HCT116 (cell line): ENCODE measurements around the gene SOCS3. TPM values are rescaled to one million over a fixed set of nuclear protein-coding genes. Genes with fewer than 3 reads are reported as not detected.

Source experiments
- ATAC-seq: fragments of 200-7000 bp; cut with Tn5 transposase; 2 replicates; pipeline ENCODE4 v1.9.1; 2020; ENCODE audit warnings: mild to moderate bottlenecking, moderate library complexity
- BruUV-seq: library from RNA; stranded (reverse); fragments of 400-500 nt; replicated peaks from 2 replicates; lab custom pipeline; 2021; lab: Mats Ljungman, UMichigan
- CTCF ChIA-PET: fragments of 300-600 bp; sonication (Branson Sonifier 250); formaldehyde crosslinking; loops from one replicate; lab custom pipeline; 2021; ENCODE audit warnings: antibody characterized with exemption; lab: Charles Lee
- POLR2A ChIA-PET: fragments of 300-600, 350-600 bp; sonication (Branson Sonifier 250); formaldehyde crosslinking; loops from one replicate; lab custom pipeline; 2021; ENCODE audit warnings: antibody characterized with exemption; lab: Charles Lee
- RAD21 ChIA-PET, 2 experiments: fragments of 300-600 bp; sonication (Branson Sonifier 250); formaldehyde crosslinking; loops; one replicate each; lab custom pipeline; 2023; ENCODE audit warnings: low total read pairs in 2 of 2; ENCODE audit not compliant: uncharacterized antibody in 2 of 2, unreplicated experiment in 2 of 2, low non-redundant PET in 1 of 2; lab: Charles Lee
- DNase-seq: peaks from one replicate; pipeline ENCODE4 v3.0.0-alpha.2; 2010; ENCODE audit warnings: low read depth, low spot score
- H2AFZ ChIP-seq: fragments of 200-600 bp; shearing (Covaris generic), sonication (generic); 2 replicates; pipeline ENCODE4 v1.6.1; 2017; ENCODE audit warnings: low read depth, mixed run types, mixed read lengths, antibody characterized with exemption, low read length; ENCODE audit not compliant: poor library complexity, severe bottlenecking
- H3K27ac ChIP-seq: 2 replicates; pipeline ENCODE4 v1.5.1; 2012; ENCODE audit warnings: low read depth, low read length
- H3K27me3 ChIP-seq: fragments of 200-600 bp; sonication (generic); 2 replicates; pipeline ENCODE4 v1.6.1; 2016; ENCODE audit warnings: mixed run types, low read length, mixed read lengths; ENCODE audit not compliant: insufficient read depth
- H3K36me3 ChIP-seq, 2 experiments: fragments of 200-500 bp in 1 of 2; fragments of 200-600 bp in 1 of 2; sonication (Bioruptor generic) in 1 of 2; sonication (generic) in 1 of 2; 2 replicates each; pipeline versions ENCODE4 v1.5.1 to v1.6.1; 2014 to 2016; ENCODE audit warnings: low read length in 2 of 2, inconsistent platforms in 1 of 2, mixed read lengths in 1 of 2, mixed run types in 1 of 2; ENCODE audit not compliant: insufficient read depth in 2 of 2, control insufficient read depth in 1 of 2
- H3K4me1 ChIP-seq, 2 experiments: fragments of 200-600 bp in 1 of 2; sonication (generic) in 1 of 2; 2 replicates each; pipeline versions ENCODE4 v1.5.1 to v1.6.1; 2012 to 2017; ENCODE audit warnings: low read length in 2 of 2, inconsistent platforms in 1 of 2, mild to moderate bottlenecking in 1 of 2, mixed read lengths in 1 of 2, mixed run types in 1 of 2, moderate library complexity in 1 of 2; ENCODE audit not compliant: insufficient read depth in 2 of 2, control insufficient read depth in 1 of 2
- H3K4me2 ChIP-seq: fragments of 200-600 bp; sonication (generic); 2 replicates; pipeline ENCODE4 v1.6.1; 2017; ENCODE audit warnings: mixed run types, low read length, mixed read lengths
- H3K4me3 ChIP-seq, 2 experiments: fragments of 200-600 bp in 1 of 2; sonication (generic) in 1 of 2; replicated peaks in 1 of 2; 2 replicates each; pipeline ENCODE4 v1.5.1; 2011 to 2016; ENCODE audit warnings: low read length in 2 of 2, control low read depth in 1 of 2, low read depth in 1 of 2, mild to moderate bottlenecking in 1 of 2, mixed read lengths in 1 of 2, mixed run types in 1 of 2
- H3K79me2 ChIP-seq: fragments of 200-600 bp; sonication (generic); 2 replicates; pipeline ENCODE4 v1.6.1; 2017; ENCODE audit warnings: mild to moderate bottlenecking, mixed run types, low read length, moderate library complexity, mixed read lengths; ENCODE audit not compliant: insufficient read depth
- H3K9ac ChIP-seq: fragments of 200-600 bp; sonication (generic); 2 replicates; pipeline ENCODE4 v1.6.1; 2016; ENCODE audit warnings: low read length, mixed read lengths
- H3K9me2 ChIP-seq: fragments of 200-600 bp; sonication (generic), shearing (Covaris generic); 2 replicates; pipeline ENCODE4 v1.6.1; 2017; ENCODE audit warnings: mixed run types, mild to moderate bottlenecking, moderate library complexity; ENCODE audit not compliant: insufficient read depth
- H3K9me3 ChIP-seq, 2 experiments: fragments of 200-500 bp in 1 of 2; fragments of 200-600 bp in 1 of 2; sonication (Bioruptor generic) in 1 of 2; sonication (generic) in 1 of 2; 2 replicates each; pipeline ENCODE4 v1.6.1; 2014 to 2017; ENCODE audit warnings: low read length in 2 of 2, mixed read lengths in 2 of 2, inconsistent platforms in 1 of 2, low read depth in 1 of 2, mild to moderate bottlenecking in 1 of 2, mixed run types in 1 of 2, moderate library complexity in 1 of 2; ENCODE audit not compliant: control insufficient read depth in 1 of 2, insufficient read depth in 1 of 2
- H4K20me1 ChIP-seq: fragments of 200-600 bp; sonication (generic), shearing (Covaris generic); 2 replicates; pipeline ENCODE4 v1.6.1; 2017; ENCODE audit warnings: mixed run types, mild to moderate bottlenecking, moderate library complexity; ENCODE audit not compliant: insufficient read depth
- ATF3 ChIP-seq: IDR thresholded peaks from 2 replicates; pipeline ENCODE4 v1.6.1; 2012
- EGR1 ChIP-seq: IDR thresholded peaks from 2 replicates; pipeline ENCODE4 v1.6.1; 2012; ENCODE audit warnings: low read depth
- ELF1 ChIP-seq: IDR thresholded peaks from 2 replicates; pipeline ENCODE4 v1.6.1; 2012; ENCODE audit warnings: low read depth, borderline replicate concordance
- POLR2A ChIP-seq: IDR thresholded peaks from 2 replicates; pipeline ENCODE4 v1.7.0; 2011; ENCODE audit warnings: borderline replicate concordance; ENCODE audit not compliant: insufficient read depth, insufficient read length; ENCODE audit errors: extremely low read depth
- RAD21 ChIP-seq: IDR thresholded peaks from 2 replicates; pipeline ENCODE4 v1.6.1; 2012; ENCODE audit warnings: low read depth, mild to moderate bottlenecking
- SIN3A ChIP-seq: IDR thresholded peaks from 2 replicates; pipeline ENCODE4 v1.6.1; 2012; ENCODE audit warnings: low read depth
- ZBTB33 ChIP-seq: IDR thresholded peaks from 2 replicates; pipeline ENCODE4 v1.6.1; 2011; ENCODE audit warnings: mild to moderate bottlenecking, low read length, moderate library complexity; ENCODE audit not compliant: insufficient replicate concordance; ENCODE audit errors: extremely low read depth
- ZNF274 ChIP-seq: fragments of 200-500 bp; sonication (Bioruptor generic); IDR thresholded peaks from 2 replicates; pipeline ENCODE4 v1.6.1; 2014; ENCODE audit warnings: mild to moderate bottlenecking, low read depth, low read length, inconsistent platforms
- intact Hi-C: fragments of 100-400 bp; cut with micrococcal nuclease; formaldehyde crosslinking; loops from 2 replicates; pipeline ENCODE4 v1.10.0; 2022
- total RNA-seq: library from RNA; stranded (reverse); gene quantifications from one replicate; pipeline ENCODE4 v1.2.1, GENCODE V29; 2021; ENCODE audit not compliant: unreplicated experiment

SOCS3 gene
- total RNA-seq, 1 experiment from 2014 or later = 26.7 TPM

DNA sequence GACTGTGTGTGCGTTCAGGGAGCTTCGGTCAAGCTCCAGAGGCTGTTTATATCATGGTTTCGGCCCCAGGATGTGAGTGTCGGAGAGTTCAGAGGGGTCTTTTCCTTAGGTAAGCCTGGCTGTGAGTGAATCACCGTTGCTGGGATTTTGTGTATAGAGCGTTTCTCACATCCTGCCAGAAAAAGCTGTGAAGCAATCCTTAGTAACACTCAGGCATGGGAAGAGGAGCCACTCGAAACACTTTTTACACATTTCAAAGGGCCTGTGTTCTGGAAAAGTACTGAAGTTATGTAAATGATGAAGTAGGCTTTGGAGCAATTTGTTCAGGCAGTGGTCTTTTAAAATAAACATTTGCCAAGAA, 19.2 kb upstream of the SOCS3 start:
- no peaks in the 10 kb centered on the region for H3K9me2 ChIP-seq
- RAD21 ChIA-PET = no interaction called here
- peaks cover 13% of the 10 kb centered on the region; the same call in 1 of the 2 replicates for H4K20me1 ChIP-seq
- no peaks in the 10 kb centered on the region for H3K27me3 ChIP-seq
- peaks cover 0 to 5% of the 10 kb centered on the region in 2 experiments; a peak in 2 of 4 replicates for H3K36me3 ChIP-seq
- peaks cover 16 to 36% of the 10 kb centered on the region in 2 experiments for H3K4me1 ChIP-seq
- H3K79me2 ChIP-seq = peaks cover 56% of the 10 kb centered on the region
- H2AFZ ChIP-seq = no peak overlapping the region
- peak overlapping the region; percentile 63 for H3K27ac ChIP-seq
- TSS peak; percentile 55 for BruUV-seq
- POLR2A ChIA-PET = interaction anchor here (1.7 kb wide), 1 partner anchor 18 kb away, joined by 3 read pairs; no protein-coding TSS in a partner anchor
- ATAC-seq = no peak
- DNase-seq = no peak
- H3K9ac ChIP-seq = peak overlapping the region; percentile 85
- H3K4me3 ChIP-seq = peak overlapping the region; percentile 62 to 86
- intact Hi-C loops = no loop called here
- no peaks in the 10 kb centered on the region for H3K9me3 ChIP-seq
- H3K4me2 ChIP-seq = peak overlapping the region; percentile 77
- no peak for TF ChIP-seq ATF3
- TF ChIP-seq ZNF274 = no peak
- TF ChIP-seq SIN3A = no peak
- TF ChIP-seq ELF1 = no peak
- TF ChIP-seq ZBTB33 = no peak
- no peak for TF ChIP-seq RAD21
- no peak for TF ChIP-seq POLR2A
- TF ChIP-seq EGR1 = no peak
- CTCF ChIA-PET = no interaction called here
